Measurements from ENCODE around the gene P2RY6.
"Not testable (repeated sequence)": the region's sequence is repeated elsewhere in the genome, so short reads cannot be mapped to it uniquely, and the experiment has no call there.

P2RY6 gene, protein sequence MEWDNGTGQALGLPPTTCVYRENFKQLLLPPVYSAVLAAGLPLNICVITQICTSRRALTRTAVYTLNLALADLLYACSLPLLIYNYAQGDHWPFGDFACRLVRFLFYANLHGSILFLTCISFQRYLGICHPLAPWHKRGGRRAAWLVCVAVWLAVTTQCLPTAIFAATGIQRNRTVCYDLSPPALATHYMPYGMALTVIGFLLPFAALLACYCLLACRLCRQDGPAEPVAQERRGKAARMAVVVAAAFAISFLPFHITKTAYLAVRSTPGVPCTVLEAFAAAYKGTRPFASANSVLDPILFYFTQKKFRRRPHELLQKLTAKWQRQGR

DNA sequence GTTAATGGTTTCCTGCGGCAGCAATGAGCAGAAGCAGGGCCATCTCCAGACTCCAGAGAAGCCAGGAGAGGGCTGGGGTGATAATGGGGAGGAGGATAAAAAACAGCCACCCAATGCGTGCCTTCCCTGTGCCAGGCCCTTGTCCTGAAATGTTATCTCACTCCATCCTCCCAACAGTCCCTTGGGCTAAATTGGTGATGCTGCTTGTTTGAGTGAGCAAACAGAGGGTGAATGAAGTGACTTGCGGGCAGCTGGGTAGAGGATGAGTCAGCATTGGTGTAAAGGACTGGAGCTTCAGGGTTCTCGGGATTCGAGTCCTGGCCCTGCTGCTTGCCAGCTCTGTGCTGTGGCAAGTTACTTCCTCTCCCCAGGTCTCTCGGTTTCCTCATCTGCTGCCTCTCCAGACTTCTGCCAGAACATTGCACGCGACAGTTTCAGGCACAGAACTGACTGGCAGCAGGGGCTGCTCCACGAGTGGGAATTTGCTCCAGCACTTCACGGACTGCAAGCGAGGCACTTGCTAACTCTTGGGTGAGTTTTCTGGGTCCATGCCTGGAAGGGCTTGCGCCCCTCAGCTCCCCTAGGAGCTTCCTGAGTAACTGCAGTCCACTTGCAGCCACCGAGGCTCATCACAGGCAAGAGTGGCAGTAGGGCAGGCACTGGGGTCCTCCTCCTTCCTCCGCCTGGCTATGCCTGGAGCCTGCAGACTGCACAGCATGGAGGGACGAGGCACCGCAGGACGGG, at the start of gene P2RY6:
Gene P2RY6, plus strand, starts transcription at position 403 of the 744 bp plus-strand sequence. CDS start 24,181 bp downstream, outside the sequence.
- peak in 1 of 2 donors; percentile 53 for DNase-seq

DNA sequence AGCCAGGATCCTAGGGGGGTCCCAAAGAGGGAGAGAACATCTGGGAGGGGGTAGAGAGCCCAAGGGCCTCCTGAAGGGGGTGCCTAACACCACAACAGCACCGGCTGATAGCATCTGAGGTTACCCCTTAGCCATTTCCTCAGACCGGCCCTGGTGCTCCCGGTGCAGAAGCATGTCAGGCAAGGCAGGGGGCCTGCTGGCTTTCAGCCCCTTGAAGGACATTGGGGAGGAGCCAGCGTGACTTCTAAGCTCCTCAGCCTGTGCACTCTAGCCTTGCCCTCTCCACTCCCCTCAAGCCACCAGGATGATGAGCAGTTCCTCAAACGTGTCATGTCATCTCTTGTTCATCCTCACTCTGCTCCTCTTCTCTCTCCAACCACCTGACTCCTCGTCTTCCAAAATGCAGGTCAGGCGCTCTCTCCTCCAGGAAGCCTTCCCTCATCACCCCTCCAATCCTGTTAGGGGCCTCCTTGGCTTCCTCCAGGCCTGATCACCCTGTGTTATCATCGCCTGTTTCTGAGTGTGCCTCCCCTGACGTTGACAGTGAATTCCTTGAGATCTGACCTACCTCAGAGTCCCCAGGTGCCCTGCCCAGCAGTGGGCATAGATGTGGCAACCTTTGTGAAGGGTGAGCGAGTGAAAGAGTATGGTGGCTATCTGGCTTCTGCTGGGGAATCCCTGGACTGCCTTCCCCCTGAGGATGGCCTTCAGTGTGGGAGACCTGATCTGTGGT, 48.0 kb upstream of the P2RY6 start:
- no peak for DNase-seq

DNA sequence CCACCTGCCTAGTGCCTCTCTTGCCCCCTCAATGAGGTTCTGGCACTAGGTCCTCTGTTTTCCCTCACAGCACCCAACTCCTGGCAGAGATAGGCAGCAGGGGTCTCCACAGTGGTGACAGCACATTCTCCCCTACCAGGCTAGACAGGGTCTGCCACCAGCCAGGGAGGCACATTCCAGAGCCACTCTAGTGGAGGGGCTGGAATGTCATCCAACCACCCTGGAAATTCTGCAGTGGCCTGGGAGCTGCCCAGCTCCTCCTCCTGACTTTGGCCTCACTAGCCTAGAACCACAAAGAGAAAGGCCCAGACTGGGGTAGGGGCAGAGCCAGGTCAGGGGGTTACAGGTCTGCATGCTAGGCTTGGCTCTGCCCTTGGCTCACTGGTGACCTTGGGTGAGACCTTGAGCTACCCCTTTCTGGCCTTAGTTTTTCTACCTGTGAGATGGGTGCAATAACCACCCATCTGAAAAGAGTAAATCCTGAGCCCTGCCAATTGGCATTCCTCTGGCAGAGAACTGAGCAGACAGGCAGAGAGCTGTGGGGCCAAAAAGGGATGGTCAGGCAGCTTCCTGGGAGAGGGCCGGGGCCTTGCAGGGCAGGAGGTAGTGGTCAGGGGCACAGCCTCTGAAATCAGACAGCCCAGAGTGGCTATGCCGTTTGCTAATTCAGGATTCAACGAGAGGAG, 47.0 kb upstream of the P2RY6 start:
- no peak for DNase-seq

DNA sequence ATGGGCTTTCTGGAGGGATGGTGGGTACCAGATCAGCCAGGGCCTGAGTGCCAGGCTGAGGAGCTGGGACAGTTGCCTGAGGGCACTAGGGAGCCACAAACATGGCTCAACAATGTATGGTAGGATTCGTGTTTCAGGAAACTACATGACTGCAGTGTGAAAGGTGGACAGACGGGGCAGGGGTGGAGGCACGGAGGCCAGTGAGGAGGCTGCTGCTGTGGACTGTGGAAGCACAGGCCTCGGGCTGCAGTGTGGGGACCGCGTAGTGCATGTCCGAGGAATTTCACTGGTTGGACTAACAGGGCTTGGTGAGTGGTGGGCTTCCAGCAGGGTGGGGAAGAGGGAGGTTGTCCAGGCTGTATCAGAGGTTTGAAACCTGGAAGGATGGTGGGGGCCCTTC, 46.3 kb upstream of the P2RY6 start:
- DNase-seq, result no peak

DNA sequence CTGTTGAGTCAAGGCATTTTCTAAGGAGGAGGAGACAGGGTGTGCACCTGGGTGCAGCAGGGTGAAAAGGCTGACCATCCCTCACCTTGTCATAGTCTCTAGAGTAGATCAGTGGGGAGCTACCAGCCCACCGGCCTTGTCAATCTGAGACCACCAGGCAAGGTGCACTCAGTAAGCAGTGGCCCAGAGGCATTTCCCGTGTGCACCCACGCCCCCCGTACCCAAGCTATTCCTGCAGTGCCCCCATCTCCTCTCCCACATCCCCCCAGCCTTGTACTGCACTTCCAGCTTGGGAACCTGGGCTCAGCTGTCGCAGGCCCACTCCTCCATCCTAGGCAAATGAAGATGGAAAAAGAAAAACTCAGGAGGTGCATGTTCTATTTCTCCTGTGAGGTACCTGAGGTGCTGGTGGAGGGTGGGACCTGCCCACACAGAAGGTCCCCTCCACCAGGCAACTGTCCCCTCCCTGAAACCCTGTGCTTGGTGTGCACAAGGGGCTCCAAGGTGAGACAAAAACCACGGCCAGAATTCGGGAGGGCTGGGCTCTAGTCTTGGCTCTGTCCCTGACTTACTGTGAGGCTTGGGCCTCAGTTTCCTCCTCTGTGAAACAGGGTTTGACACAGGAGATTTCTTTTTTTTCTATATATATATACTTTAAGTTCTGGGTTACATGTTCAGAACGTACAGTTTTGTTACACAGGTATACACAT, 45.7 kb upstream of the P2RY6 start:
- DNase-seq, result no peak

DNA sequence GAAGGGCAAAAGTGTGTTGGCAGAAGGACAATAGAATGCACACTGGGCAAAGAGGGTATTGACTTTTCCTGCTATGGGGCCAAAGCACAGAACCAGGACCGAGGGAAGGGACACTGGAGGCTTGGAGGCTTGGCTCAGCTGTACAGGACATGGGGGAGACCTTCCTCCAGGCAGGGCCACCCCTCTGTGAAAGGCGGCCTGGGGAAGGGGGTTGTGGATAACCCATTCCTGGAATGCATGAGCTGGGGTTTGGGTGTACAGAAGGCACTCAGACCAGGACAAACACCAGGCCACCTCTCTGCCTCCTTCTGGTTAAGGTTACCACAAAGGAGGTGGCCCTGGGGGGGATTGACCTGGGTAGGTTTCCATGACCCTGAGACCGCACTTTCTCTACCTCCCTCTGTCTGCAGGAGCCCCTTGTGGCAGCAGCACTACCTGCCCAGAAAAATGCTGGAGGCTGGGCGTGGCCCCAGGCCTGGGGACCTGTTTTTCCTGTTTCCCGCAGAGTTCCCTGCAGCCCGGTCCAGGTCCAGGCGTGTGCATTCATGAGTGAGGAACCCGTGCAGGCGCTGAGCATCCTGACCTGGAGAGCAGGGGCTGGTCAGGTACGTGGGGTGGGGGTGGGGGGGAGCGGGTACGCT, 44.4 kb upstream of the P2RY6 start:
- no peak for DNase-seq

DNA sequence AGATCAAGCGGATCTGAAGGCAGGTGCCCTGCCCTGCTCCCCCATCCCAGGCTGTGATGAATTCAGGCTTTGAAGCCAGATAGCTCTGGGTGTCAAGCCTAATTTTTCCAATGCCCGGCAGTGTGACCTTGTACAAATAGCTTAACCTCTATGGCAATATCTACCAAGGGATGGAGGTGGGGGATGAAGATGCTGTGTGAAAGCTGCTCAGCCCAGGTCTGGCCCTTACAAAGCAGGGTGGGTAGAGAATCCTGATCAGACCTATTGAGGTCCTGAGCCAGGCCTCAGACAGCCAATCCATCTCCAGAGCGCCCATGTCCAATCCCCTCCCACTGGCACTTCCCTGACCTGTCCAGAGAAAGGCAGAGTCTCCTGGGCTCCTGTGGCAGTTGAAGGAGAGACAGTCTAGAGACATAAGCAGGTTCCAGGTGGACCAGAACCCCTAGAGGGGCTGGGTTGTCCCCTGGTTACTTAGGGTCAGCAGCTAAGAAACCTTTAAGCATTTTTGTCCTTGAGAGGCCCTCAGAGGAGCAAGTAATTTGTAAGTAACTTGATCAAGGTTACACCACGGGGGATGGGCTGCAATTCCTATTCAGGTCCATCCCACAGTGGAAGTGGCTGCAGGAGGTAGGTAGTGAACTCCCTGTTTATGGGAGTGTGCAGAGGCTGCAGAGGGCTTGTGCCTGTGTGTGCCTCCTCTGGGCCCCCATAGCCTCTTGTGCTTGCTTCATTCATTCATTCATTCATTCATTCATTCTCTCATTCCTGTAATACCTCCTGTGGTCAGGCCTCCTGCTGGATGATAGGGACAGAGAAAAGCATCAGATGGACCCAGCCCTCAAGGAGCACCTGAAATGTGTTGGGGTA, 43.6 kb upstream of the P2RY6 start:
- no peak for DNase-seq

DNA sequence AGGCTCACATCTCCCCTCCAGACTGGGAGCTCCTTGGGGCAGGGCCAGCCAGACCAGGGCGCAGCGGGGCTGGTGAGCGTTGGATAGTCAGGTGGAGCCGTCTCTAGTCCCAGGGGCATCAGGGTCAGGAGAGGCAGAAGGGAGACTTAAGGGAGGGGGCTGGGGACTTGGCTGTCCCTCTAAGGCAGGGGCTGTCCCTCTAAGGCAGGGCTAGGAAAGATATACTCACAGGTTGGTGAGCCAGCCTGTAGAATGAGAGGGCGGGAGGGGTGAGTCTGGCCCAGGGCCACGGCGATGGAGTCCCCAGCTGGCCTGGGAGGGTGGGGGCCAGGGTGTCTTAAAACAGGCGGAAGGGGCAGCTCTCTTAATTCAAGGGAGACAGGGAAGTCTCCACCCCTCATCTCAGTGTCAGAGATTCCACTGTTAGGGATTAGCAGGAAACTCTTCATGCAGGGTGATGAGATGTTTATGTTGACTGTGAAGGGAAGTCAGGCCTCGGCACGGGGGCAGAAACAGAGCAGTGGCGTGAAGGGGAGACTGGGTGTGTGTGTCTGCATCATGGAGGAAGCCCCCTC, 42.7 kb upstream of the P2RY6 start:
- no peak for DNase-seq

DNA sequence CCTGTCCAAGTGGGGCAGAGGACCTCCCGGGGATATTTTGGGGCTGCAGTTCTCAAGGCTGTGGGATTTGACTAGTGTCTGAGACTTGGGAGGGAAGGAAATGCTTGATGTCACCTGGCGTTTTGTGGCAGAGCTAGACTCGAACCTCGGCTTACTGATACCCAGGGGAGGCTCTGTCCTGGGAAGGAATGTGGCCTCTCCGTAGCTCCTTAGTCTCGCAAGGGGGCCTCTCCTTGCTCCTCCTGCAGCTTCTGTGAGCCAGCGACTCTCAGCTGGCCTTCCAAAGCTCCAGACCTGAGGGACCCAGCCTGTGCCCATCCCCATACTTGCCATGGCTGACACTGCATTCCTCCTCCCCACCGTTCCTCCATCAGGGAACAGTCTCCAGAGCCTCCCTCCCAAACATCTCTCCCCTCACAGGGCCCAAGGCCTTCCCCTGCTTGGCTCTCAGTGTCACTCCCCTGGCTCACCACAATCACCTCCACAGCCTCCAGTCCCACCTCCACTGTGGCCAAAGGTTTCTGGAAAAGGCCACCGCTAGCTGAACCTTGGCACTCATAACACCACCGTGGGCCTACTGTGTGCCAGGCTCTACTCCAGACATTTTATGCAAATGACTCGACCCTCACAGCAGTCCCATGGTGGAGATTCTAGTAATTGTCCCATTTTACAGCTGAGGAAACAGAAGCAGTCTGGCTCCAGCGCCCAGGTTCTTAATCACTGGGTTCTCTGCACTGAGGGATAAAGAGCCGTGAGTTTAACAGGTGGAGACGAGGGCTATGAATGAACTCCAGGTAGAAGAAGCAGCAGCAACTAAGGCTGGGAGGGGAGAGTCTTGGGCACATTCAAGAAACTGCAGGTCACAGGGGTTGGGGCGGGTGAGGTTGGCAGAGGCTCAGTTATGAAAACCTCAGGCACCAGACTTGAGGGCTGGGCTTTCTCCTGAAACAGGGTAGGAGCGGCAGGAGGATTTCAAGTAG, 42.0 kb upstream of the P2RY6 start:
- DNase-seq, result no peak

DNA sequence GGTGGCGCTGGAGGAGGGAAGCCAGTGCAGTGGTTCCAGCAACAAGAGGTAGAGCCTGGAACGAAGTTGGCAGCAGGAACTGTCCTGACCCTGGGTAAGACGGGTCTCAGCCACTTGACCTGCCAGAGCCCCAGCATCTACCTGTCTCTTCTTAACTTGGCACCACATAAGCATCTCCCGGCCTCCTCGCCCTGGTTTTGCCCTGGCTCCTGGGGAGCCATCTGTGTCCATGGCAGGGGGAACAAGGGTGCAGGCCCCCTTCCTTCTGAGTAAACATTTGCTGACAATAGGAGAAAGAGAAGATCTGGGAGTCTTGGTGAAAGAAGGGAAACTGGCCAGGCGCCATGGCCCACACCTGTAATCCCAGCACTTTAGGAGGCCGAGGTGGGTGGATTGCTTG, 41.2 kb upstream of the P2RY6 start:
- DNase-seq, result no peak

DNA sequence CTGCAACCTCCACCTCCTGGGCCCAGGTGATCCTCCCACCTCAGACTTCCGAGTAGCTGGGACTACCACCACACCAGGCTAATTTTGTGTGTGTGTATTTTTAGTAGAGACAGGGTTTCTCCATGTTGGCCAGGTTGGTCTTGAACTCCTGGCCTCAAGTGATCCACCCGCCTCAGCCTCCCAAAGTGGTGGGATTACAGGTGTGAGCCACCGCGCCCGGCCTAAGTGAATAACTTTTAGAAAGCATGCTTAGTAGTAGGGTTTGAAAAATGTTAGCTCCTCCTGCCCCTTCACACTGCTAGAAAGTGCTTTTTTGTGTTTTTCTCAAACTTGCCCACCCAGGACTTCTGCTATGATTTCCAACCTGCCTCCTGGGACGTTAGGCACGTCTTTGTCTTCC, 39.7 kb upstream of the P2RY6 start:
- DNase-seq, result not testable (repeated sequence)

DNA sequence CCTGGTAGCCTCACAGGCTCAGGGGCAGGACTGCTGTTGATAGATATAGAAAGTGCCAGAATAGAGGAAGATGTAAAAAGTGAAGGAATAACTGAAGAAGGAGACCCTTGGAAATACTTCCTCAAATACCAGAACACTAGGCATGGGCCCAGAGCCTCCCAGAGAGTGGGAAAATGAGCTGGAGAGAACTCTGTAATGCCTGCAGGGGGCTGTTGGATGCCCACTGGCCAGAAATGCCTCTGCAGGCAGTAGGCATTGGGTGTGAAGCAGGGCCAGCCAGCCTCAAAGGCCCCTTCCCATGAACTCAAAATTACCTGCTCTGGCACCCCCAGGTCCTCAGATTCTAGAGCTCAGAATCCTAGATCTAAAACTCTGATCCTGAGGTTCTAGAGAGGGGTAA, 38.9 kb upstream of the P2RY6 start:
- DNase-seq, result no peak

DNA sequence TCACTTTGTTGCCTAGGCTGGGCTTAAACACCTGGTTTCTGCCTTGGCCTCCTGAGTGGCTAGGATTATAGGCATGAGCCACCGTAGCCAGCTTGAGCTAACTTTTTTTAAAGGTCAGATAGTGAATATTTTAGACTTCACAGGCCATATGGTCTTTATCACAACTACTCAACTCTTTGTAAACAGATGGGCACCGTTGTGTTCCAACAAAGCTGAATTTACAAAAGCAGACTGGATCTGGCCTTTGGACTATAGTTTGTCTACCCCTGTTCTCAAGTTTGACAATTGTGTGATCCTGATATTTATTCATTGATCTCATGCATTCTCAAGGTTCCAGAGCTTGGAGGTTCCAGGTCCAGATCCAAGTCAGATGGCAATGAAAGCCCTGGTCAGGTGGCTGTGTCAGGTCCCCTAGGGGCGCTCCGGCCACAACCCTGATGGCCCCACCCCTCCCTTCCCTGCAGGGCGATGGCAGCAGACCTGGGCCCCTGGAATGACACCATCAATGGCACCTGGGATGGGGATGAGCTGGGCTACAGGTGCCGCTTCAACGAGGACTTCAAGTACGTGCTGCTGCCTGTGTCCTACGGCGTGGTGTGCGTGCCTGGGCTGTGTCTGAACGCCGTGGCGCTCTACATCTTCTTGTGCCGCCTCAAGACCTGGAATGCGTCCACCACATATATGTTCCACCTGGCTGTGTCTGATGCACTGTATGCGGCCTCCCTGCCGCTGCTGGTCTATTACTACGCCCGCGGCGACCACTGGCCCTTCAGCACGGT, 38.3 kb upstream of the P2RY6 start:
- no peak for DNase-seq

DNA sequence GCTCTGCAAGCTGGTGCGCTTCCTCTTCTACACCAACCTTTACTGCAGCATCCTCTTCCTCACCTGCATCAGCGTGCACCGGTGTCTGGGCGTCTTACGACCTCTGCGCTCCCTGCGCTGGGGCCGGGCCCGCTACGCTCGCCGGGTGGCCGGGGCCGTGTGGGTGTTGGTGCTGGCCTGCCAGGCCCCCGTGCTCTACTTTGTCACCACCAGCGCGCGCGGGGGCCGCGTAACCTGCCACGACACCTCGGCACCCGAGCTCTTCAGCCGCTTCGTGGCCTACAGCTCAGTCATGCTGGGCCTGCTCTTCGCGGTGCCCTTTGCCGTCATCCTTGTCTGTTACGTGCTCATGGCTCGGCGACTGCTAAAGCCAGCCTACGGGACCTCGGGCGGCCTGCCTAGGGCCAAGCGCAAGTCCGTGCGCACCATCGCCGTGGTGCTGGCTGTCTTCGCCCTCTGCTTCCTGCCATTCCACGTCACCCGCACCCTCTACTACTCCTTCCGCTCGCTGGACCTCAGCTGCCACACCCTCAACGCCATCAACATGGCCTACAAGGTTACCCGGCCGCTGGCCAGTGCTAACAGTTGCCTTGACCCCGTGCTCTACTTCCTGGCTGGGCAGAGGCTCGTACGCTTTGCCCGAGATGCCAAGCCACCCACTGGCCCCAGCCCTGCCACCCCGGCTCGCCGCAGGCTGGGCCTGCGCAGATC, 37.5 kb upstream of the P2RY6 start:
- DNase-seq, result no peak

DNA sequence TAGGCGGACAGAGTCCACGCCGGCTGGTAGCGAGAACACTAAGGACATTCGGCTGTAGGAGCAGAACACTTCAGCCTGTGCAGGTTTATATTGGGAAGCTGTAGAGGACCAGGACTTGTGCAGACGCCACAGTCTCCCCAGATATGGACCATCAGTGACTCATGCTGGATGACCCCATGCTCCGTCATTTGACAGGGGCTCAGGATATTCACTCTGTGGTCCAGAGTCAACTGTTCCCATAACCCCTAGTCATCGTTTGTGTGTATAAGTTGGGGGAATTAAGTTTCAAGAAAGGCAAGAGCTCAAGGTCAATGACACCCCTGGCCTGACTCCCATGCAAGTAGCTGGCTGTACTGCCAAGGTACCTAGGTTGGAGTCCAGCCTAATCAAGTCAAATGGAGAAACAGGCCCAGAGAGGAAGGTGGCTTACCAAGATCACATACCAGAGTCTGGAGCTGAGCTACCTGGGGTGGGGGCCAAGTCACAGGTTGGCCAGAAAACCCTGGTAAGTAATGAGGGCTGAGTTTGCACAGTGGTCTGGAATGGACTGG, 36.8 kb upstream of the P2RY6 start:
- no peak for DNase-seq

DNA sequence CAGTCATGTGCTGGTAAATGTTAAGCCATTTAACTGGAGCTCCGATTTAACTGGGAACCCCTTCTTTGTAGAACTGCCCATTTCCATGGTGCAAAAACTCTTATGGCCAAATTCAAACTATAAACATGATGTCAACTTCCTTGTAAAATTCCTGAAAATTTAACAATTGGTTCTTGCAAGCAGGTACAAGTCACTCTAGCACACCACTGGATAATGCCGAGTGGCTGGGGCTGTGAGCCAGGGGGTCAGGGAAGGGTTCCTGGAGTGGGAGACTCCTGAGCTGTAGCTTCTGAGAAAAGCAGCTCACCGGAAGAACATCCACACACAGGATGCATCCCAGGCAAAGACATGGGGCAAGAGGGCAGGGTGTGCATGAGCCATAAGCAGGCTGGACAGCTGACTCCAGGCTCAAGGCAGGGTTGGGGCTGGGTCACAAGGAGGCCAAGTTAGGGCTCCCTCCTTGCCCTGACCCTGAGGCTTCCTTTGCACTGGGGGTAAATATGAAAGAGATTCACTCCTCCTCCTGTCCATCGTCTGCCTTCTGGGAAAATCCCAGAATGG, 35.9 kb upstream of the P2RY6 start:
- no peak for DNase-seq

DNA sequence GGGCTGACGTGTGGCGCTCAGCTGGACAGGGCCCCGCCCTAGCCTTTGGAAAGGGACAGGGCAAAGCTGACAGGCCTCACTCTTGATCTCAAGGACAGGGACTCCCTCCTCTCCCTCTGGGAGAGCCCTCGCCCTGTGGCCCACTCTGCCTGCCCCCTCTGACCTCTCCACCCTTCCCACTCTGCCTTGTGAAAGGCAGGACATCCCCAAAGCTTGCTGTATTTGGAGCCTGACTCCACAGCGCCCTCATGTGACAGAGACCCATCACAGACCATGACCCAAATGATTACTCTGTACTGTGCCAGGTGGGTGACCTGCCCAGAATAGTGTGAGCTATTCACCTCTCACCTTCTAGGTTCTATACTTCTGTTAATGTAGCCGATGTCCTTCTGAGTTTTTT, 35.3 kb upstream of the P2RY6 start:
- peak in 1 of 2 donors; percentile 59 for DNase-seq
